ENCODE results near the gene NTM.
"Not testable (repeated sequence)": the region's sequence is repeated elsewhere in the genome, so short reads cannot be mapped to it uniquely, and the experiment has no call there.

NTM gene

DNA sequence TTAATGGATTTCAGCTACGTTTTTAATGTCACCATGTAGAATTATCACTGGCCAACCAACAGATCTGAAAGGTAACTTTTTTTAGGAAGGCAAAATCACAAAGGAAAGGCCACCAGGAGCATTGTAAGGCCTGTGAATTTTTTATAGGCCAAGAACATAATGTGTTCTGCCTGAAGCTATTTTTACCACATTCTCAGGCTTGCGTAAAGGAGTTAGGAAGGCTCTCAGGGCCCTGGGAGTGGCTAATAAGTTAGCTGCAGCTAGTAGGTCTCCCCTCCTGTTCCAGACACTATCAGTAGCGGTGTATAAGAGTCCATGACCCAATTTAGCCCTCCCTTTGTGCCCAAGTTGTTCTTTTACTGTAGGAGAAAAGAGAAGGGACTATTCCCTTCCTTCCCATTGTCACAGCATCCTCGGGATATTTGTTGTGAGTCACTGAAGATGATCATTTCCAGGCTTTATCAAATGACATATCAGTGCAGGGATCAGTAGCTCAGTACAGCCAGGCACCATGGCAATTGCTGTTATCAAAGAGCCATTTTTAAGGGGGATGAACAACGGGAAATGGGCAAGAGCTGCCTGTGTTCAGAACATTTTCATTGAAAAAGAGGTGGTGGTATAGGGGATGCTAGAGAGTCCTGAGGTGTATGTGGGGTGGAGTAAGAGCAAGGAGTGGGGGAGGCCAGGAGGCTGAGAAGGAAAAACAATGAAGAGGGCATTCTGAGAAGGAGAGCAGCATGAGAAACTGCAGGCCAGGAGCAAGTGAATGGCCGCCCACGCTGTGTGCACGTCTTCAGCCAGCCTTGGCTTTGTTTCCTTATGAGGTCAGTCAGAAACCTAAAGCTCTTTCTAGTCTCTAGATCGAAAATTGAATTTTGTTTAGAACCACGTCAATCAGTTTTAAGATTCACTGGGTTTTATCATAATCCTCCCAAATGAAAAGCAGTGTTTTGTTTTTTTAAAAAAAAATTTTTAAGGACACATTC, 940.3 kb downstream of the NTM start:
- no peak for DNase-seq

DNA sequence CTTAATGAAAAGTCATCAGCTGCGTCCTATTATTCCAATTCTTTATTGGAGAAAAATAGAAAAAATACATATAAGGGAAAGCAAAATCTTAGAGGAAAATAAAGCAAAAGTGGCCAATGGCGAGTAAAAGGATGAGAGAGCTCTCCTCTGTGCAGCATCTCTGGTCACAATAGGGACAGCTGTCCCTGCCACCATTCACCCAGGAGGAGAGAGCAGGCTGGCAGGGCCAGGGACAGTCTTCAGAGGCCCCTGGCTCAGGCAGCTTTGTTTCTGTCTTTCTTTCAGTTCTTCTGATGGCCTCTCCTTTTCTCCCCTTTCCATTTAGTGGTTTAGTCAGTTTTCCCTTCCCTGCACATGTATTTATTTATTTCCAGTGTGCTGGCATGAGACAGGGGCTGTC, 941.3 kb downstream of the NTM start:
- no peak for DNase-seq

DNA sequence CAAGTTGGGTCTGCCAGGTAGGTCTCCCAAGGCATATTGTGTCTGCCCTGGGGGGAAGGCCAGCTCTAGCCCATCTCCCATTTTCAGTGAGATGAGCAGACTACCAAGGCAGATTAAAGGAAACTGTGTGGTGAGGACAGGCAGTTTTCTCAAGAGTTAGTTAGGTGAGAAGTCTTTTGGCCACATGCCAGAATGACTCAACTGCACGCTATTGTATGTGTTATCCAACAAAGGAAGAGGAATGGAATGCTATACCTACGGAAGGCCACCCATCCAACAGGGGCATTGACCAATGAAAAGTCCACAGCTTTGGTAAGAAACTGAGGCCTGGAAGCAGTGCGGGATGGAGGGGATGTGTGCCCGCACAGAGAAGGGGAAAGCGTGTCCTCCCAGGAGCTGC, 941.7 kb downstream of the NTM start:
- DNase-seq, result no peak

DNA sequence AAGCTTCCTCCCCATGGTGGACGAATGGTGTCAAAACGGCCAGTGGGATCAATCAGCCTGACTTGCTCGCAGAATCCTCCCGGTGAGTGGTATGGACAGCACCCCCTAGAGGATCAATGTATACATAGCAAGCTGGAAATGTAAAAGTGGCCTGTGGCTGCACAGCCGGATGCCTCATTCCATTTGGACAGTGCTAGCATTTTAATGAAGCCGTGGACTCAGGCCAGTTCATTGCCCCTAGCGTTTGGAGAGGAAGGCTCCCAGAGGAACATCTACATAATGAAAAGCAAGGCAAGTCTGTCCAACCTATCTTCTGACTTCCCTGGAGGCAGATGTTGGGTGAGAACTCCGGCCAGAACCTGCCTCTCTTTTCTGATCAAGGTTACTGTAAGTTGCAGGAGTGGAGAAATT, 942.3 kb downstream of the NTM start:
- no peak for DNase-seq

DNA sequence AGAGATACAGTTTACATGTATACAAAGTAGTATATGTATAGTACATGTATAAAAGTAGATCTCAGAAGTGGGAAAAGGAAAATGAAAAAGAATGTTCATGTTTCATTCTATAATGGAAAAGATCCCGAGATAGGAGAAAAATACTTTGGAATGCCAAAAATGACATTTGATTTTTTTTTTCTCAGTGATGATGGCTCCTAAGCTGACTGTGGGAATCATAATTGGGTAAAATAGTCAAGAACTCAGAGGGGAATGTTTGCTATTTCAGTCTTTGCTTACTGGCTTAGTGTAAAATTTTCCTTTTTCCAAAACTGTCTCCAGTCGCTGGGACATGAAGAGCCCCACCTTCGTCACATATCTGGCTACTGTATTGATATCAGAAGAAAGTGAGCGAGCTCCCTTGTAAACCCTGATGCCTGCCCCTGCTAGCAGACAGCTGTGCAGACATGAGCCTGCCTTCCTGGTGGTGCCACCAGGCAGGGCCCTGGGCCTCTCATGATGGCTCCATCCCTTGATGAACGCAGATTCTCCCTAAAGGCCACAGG, 944.6 kb downstream of the NTM start:
- DNase-seq, result no peak

DNA sequence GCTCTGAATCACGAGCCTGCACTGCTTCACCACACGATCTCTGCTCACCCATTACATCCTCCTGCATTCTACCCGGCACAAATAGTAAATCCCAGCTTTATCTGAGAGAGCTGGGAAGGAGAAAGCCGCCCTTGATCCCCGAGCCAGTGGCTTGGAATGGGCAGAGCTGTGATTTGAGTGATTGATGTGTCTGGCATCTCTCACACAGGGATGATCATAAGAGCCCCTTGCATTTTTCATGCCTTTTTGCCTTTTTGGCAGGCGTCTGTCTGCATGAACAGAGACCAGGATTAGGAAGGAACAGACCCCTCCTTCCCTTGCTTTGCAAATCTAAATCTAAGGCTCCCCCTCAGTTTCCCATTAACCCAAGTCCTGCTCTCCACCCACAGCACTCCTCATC, 945.3 kb downstream of the NTM start:
- DNase-seq, result no peak

DNA sequence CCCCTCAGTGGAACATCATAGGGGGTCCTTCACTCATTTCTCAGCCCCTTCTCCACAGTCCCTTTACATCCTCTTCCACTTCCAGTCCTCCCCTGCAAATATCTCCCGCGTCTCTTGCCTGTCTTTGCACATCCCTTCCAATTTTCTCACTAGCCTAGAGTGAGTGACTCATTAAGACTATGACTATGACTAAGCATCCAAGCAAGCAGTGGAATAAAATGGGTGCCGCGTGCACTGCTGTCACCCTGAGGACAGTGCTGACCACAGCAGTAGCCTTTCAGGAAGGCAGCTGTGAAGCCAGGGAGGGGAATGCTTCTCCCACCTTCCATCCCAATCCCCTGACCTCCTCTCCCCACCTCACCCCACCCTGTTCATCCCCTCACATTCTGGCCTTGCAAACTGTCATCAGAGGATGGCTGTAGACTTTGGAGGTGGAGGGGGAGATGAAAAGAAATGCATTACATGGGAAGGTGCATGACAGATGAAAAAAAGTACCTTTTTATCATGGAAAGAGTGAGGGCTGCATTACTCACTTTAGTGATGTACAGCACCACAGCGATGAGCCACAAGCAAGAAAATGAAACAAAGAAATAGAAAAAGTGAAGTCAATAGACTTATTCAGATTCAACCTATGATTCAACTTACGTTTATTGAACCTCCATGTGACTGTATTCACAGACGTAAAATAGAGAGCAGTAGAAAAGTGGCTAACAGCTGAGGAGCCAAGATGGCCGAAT, 948.2 kb downstream of the NTM start:
- DNase-seq, result no peak

DNA sequence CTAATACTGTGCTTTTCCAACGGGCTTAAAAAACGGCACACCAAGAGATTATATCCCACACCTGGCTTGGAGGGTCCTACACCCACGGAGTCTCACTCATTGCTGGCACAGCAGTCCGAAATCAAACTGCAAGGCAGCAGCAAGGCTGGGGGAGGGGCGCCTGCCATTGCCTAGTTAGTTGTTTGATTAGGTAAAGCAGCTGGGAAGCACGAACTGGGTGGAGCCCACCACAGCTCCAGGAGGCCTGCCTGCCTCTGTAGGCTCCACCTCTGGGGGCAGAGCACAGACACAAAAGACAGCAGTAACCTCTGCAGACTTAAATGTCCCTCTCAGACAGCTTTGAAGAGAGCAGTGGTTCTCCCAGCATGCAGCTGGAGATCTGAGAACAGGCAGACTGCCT, 949.0 kb downstream of the NTM start:
- not testable (repeated sequence) for DNase-seq

DNA sequence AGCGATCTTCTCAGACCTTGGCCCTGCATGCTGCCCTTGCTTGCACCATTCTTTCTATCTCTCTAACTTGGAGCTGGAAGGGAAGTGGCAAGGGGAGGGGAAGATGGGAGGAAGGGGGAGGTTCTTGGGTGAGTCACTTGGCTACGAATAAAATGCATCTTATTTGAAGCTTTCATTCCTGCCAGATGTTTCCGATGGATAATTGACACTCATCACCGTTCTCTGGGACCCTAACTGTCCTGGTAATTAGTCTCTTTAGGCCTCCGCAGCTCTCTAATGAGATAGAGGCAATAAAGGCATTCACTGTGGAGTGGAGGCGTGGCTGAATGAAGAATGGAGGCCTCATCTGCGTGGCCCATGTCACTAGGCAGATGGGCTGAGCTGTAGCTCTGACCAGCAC, 960.1 kb downstream of the NTM start:
- DNase-seq, result no peak

DNA sequence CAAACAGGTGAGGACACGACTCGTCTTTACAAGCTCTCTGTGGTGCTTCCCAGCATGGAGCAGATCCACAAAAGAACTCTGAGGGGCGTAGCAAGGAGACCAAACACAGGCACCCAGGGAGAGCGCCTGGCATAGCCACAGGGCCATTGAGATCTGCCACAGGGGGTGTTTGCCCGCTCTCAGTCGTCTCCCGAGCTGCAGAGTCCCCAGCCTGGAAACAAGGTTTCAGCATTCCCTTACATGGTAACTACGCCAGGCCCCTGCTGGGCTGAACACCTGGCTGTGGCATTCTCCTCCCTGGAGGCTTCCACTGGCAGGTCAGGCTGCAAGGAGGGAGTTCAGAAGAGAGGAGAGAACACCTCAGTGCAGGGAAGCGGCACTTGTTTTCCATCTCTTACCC, 962.1 kb downstream of the NTM start:
- DNase-seq, result peak; percentile 10

DNA sequence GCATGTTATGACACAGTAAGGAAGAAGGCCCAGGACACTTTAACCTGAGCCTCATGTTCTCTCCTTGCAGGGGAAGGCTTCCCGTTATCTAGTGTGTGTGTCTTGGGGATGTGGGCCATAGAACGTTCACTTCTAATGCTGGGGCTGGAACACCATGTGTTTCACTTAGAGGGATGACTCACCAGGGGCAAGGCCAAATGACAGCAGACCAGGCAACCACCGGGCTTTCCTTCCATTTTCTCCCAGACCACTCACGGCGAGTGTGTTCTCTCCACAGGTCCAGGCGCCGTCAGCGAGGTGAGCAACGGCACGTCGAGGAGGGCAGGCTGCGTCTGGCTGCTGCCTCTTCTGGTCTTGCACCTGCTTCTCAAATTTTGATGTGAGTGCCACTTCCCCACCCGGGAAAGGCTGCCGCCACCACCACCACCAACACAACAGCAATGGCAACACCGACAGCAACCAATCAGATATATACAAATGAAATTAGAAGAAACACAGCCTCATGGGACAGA, 964.4 kb downstream of the NTM start:
- DNase-seq, result no peak

DNA sequence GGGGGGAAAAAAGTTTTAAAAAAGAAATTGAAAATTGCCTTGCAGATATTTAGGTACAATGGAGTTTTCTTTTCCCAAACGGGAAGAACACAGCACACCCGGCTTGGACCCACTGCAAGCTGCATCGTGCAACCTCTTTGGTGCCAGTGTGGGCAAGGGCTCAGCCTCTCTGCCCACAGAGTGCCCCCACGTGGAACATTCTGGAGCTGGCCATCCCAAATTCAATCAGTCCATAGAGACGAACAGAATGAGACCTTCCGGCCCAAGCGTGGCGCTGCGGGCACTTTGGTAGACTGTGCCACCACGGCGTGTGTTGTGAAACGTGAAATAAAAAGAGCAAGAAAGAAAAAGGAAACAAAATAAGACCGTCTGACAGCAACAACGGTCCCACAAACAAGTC, 964.9 kb downstream of the NTM start:
- DNase-seq, result no peak

DNA sequence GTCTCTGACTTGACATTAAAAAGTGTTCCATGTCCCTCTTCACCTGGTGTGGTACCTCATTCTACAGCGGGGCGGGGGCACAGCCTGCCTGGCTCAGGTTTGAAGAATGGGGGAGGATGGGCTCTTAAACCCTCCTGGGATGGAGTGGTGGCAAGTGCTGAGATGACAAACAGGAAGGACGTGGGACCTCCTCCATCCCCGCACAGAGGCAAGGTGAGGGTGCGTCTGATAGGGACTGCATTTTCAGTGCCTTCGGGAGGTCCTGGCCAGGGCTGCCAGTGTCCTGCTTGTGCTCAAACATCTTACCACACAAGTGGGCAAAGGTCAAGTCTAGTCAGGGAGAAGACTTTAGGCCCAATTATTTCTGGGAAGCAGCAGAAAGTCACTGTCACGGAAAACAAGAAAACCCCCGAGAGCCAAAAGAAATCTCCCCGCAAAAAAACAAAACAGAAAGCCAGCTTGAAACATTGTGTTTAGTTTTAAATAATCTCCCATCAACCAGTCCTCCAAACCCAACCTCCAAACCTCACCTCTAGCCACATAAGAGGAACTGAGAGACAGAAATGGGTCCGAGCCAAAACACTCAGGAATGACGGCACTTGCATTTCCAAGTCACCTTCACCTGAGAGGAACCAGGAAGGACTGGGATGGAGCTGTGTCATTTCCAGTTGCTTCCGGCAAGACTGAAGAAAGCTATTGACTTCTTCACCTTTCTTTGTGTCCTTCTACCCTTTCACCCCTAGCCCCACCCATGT, 966.5 kb downstream of the NTM start:
- no peak for DNase-seq

DNA sequence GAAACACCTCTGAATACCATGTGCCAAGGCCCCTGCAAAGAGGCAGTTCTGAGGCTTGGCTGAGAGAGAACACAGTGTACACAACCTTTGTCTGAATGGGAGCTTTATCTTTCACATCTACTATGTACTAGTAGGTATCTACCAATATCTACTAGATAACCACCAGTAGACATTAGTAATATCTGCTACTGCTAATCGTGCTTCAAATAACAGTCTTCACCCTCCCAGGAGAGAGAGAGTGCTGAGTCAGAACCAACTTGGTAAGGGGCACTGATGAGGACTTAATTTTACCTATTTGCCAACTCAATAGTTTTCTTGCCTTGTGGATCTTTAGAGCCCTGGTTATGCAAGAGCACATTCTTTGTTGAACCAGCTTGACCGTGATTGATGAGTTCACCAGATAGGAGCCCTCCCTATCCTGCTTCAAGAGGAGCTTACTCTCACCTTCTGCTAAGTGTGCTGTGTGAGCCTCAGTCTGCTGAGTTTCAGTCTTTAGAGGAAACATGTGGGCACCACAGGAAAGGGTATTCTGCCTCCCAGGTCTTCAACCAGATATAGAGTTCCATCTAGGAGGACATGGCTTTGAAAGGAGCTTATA, 967.5 kb downstream of the NTM start:
- no peak for DNase-seq

DNA sequence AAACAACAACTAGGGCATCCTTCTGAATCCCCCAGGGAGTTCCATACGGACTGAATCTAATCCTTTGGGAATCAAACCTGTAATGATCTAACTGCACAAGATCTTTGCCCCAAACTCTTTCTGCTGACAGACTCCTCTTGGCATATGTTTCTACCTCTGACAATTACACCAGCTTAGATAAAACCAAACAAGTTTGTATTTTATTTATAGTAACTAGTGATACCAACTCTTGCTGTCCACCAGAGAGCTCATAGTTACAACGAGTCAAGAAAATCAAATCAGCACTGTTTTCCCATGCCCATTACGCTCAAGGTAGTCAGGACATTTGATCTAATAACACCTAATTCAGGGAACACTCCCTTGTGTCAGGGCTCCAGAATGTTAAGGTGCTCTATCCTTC, 972.0 kb downstream of the NTM start:
- DNase-seq, result no peak

DNA sequence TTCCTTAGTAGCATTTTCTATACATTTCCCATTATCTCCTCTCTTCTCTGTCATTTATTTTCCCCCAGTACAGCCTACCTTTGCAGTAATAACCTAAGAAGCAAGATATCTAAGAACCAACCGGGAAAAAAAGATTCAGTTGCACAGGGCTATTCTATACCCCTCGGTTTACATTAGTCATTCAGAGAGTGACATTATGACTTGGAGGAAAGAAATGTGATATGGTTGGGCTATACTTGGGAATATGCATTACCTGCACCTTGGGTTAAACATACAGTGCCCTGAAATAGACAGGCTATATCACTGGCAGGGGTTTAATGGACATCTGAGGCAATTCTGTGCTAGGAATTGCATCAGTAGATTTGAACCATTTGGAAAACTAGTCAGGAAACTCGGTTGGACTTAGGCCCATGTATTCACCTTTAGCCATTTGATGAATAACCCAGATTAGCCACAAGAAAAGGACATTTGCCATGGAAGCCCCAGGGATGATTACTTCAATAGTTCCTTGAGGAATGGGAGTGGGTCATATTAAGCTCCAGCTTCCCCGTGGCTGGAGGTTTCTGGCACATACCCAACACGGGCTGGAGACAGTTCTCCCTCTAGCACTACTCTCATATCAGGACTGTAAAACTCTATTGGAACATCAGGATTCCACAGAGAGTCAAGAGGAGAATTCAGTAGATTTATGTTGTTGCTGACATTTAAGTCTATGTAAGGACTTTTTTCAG, 973.2 kb downstream of the NTM start:
- no peak for DNase-seq

DNA sequence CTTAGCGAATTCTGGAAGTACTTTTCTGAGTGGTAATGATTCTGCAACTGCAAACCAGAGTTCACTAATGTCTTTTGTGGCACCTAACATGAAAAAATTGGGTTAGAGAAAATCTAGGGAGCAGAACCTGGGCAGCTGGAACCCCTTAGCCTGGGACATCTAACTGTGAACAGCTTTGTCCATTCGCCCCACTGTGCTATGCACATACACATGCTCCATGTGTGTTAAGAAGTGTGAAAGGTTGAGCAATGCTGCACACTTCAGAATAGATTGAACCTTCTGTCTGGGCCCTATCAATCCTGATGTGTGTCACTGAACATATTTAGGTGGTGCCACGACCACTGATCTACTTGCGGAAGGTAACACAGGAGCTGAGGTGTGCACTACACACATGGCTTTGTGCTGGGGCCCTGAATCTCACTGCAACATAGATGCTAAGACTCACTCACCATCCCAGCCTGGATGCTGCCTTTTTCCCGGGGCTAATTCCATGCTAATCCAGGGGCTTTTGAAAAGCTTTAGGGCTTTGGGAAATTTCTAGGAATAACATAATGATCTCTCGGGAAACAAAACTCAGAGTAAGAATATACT, 976.2 kb downstream of the NTM start:
- no peak for DNase-seq

DNA sequence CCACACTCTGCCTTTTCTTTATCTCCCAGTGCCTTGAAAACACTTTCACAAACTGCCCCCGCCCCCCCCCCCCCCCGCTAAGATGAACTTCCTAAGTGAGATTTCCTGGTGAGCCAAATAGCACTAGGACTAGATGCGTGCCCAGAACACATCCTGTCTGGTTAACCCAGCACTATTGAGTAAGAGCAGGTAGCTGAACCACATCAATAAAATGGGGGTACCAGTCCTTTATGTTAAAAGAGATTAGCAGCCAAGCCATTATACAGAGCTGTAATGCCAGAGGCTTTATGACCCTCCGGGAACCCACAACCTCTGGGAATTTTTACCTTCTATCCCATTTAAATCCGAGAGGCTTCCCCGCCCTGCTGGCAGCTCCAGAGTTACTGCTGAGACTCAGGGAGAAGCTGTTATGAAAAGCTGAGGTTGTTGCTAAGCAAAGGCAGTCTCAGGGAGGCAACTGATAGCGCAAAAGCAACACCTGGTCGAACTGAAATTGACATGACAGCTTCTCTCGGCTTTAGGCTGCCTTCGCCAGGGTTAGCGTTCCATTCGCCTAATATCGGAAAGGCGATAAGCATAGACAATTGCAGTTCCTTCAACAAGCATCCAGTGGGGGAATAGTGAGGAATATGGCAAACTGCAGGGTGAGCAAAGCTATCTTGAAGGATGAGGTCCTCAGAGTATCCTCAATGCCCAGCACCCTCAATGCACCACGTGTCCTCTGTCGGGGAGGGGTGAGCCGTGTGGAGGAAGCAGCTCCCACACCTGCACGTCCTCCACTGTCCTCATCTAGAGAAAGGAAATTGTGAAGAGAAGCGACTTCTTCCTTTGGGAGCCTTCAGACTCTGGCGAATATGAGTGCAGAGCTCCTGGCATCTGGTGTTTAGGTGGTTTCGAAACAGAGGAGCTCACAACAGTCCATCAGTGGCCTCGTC, 977.0 kb downstream of the NTM start:
- DNase-seq, result no peak

DNA sequence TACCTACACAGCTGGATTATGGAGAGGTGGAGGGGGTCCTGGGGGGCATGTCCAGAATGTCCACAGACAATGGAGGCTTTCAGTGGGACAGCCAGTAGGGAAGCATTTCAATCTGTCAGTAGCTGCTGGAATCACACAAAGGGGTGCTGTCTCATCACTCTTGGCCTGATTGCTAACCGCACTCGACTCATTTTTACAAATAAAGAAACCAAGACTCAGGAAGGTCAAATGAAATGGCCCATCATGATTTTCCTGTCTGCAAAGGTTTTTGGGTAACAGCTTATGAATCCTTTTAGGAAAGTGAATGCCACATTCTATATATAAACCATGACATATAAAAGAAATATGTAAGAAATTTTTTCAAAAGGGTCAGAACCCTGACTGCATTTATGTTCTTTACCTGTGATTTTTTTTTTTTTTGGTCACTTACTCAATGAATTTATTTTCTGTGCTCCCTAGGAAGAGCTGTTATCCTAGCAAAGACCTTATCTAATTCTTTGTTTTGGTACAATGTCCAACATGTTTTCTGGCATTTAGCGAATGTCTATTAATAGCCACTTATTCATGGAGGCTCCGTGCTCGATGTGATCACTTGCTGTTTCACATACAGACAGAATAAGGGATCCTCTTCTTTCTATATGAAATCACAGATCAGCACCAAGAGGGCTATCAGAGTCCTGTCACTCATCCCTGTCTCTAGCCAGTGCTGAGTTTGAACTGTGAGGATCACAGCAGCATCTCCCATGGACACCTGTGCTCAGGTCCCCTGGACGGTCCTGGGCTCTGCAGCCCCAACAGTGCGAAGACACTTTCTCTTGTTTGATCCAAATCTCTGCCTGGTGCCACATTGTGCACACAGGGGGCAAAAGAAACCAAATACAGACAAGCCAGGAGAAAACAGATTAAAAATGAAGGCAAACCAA, 979.7 kb downstream of the NTM start:
- DNase-seq, result no peak

All from NCI-H2107 (cell line).